Measurements from ENCODE around the gene CACNA2D3.
"Not testable (repeated sequence)": the region's sequence is repeated elsewhere in the genome, so short reads cannot be mapped to it uniquely, and the experiment has no call there.

Gene CACNA2D3

GRCh38 chr3:55074796-55075195, 952.4 kb downstream of the CACNA2D3 start:
- no peak for DNase-seq (ENCODE audit: low read depth in 3 of 3)

- DNase-seq (ENCODE audit: low read depth in 3 of 3) = no peak
These were observed 953.5 kb downstream of the CACNA2D3 start for GRCh38 chr3:55075846-55076245.

- DNase-seq (ENCODE audit: low read depth in 3 of 3) = no peak
These were observed 955.4 kb downstream of the CACNA2D3 start for GRCh38 chr3:55077726-55078125.

GRCh38 chr3:55078876-55079275, 956.5 kb downstream of the CACNA2D3 start:
- DNase-seq (ENCODE audit: low read depth in 3 of 3) = no peak

GRCh38 chr3:55085231-55085630, 962.9 kb downstream of the CACNA2D3 start:
- no peak for DNase-seq (ENCODE audit: low read depth in 3 of 3)

- DNase-seq (ENCODE audit: low read depth in 3 of 3) = no peak
These were observed 966.9 kb downstream of the CACNA2D3 start for GRCh38 chr3:55089211-55089610.

DNA sequence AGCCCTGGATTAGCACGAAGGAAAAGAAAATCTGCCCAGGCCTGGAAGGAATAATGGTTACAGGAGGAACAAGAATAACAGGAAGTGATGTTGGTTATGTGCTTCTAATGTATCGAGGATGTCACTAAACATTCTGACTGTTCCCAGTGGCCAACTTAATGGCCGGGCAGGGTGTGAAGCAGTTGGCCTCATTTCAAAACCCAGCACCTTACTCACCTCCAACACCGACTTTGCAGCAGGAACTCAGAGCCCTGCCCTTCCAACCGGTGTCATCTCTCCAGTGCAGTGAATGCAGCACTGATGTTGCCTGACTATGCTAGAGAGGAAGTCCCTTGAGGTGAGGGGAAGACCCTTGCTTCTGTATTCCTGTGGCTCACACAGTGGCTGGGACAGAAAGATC, 967.9 kb downstream of the CACNA2D3 start:
- DNase-seq (ENCODE audit: low read depth in 3 of 3) = no peak

DNA sequence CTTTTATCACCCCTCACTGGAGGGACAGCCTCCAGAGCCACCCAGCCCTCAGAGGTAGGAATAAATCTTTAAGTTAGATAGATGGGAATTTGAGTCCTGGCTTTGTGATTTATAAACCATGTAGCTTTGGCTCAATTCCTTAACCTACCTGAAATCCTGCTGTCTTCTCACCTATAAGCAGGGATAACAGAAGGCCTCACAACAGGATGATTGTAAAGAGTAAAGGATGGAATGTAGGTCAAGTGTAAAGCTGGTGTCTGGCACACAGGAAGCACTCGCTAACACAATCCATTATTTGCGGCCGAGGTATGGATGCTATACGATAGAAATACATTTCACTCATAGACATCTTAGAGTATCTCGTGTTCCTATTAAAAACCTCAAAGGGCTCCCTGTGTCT, 968.4 kb downstream of the CACNA2D3 start:
- no peak for DNase-seq (ENCODE audit: low read depth in 3 of 3)

GRCh38 chr3:55091381-55092225, 969.3 kb downstream of the CACNA2D3 start:
- DNase-seq (ENCODE audit: low read depth in 3 of 3) = no peak

DNA sequence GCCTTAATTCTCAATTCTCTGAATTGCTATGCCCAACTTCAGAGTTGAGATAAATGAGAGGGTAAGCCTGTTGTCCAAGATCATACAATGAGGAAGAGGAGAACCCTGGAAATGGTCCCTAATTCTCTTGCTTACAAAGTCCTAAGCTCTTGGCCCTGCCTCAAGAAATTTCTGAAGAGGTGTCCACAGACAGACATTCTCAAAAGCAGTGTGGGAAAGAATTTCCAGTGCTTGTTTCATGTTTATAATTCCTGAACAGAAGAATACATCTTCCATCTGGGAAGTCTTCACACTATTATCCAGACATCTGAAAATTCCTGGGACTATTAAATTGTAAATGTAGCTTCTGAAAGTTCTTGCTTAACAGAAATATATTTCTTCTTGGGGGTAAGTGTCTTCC, 972.3 kb downstream of the CACNA2D3 start:
- DNase-seq (ENCODE audit: low read depth in 3 of 3) = no peak

- DNase-seq (ENCODE audit: low read depth in 3 of 3) = no peak
These were observed 975.1 kb downstream of the CACNA2D3 start for GRCh38 chr3:55097441-55097840.

GRCh38 chr3:55105647-55106046, 983.3 kb downstream of the CACNA2D3 start:
- no peak for DNase-seq (ENCODE audit: low read depth in 3 of 3)

- no peak for DNase-seq (ENCODE audit: low read depth in 3 of 3)
These were observed 984.8 kb downstream of the CACNA2D3 start for GRCh38 chr3:55107187-55107586.

DNA sequence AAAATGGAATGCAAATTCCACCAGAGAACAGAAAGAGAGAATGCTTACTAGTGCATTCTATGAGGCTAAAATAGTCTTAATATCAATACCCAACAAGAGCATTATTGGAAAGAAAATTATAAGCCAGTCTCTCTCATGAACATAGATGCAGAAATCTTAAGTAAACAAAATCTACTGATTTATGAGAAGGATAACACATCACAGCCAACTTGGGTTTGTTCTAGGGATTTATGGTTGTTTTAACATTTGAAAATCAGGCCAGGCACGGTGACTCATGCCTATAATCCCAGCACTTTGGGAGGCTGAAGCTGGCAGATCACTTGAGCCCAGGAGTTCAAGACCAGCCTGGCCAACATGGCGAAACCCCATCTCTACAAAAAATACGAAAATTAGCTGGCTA, 989.6 kb downstream of the CACNA2D3 start:
- not testable (repeated sequence) for DNase-seq (ENCODE audit: low read depth in 3 of 3)

DNA sequence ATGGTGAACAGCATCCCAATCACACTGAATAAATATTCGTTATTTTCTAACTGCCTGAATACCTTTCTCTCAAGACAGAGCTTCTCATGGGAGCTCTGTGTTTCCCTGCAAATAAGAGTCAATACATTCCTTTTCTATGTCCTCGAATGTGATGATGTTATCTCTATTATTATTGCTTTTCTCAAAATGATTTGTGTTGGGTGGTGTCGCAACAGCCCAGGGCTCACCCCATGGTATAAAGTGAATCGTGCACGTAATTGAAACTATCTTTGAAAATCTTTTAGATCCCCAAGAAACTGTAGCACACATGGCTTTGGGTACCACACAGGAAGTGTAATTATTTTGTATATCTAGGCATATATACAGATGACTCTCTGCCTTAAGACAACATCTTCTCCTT, 996.1 kb downstream of the CACNA2D3 start:
- no peak for DNase-seq (ENCODE audit: low read depth in 3 of 3)

- DNase-seq (ENCODE audit: low read depth in 3 of 3) = no peak
These were observed 996.9 kb downstream of the CACNA2D3 start for GRCh38 chr3:55119268-55119667.

DNA sequence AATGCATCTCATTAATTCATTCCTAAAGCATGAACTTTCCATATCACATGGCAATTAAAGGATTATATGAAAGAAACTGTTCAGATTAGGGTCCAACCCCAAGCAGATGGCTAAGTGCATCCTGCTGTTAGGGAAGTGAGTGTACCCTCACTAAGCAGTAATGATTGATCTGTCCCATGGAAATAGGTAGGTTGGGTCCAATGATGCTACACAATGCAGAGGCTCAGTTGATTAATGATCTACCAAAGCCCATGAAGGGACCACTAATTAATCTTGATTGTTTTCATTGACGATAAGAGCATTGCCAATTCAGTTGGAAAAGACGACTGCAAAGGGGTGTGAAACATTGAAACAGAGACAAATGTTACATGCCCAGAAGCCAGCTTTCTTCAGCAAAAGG, 1000.0 kb downstream of the CACNA2D3 start:
- no peak for DNase-seq (ENCODE audit: low read depth in 3 of 3)
